ENCODE data around the gene SNCG.

DNA sequence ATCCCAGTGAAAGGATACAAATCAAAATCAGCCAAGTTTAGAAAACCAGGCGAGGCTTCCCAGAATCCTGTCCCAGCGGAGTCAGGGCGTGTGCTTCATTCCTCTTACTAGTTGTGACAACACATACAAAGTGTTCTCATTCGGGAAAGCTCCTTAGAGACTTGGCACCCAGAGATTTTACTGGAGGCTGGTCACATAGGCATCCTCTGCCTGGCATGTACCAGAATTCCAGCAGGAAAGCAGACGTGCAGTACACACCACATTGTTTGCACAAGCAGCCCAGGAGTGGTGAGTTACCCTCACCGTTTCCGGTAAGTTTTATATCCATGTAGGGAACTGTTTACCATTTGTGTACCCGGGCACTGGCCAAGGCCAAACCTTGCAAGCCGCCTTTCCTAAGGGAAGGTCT lies 35.8 kb upstream of the SNCG start:
- no peak for TF ChIP-seq POLR2A (IDR thresholded peaks at IDR 0.05)
- TF ChIP-seq, protein P1, sequence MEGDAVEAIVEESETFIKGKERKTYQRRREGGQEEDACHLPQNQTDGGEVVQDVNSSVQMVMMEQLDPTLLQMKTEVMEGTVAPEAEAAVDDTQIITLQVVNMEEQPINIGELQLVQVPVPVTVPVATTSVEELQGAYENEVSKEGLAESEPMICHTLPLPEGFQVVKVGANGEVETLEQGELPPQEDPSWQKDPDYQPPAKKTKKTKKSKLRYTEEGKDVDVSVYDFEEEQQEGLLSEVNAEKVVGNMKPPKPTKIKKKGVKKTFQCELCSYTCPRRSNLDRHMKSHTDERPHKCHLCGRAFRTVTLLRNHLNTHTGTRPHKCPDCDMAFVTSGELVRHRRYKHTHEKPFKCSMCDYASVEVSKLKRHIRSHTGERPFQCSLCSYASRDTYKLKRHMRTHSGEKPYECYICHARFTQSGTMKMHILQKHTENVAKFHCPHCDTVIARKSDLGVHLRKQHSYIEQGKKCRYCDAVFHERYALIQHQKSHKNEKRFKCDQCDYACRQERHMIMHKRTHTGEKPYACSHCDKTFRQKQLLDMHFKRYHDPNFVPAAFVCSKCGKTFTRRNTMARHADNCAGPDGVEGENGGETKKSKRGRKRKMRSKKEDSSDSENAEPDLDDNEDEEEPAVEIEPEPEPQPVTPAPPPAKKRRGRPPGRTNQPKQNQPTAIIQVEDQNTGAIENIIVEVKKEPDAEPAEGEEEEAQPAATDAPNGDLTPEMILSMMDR (IDR thresholded peaks at IDR 0.05), result no peak
